ENCODE measurements around the gene CCDC188. TPM values are rescaled to one million over a fixed set of nuclear protein-coding genes. Genes with fewer than 3 reads are reported as not detected.

CCDC188 gene
- total and polyA plus RNA-seq, 9 of the 15 experiments (the other 6 are each of a cell fraction or from before 2014, with no cell fraction given) = not detected

- no peak for DNase-seq (ENCODE audit: extremely low read depth in 1 of 4, low spot score in 3 of 4)
- Histone ChIP-seq H3K79me2 (ENCODE audit: control insufficient read depth, insufficient read depth, low read length) (no peaks in the 10 kb centered on the region), H3K36me3 (ENCODE audit: control insufficient read depth, insufficient read depth, low read length) (no peaks in the 10 kb centered on the region; the same call in 2 of the 3 replicates), H3K4me2 (ENCODE audit: insufficient read depth, low read length) (no peak overlapping the region), H4K20me1 (replicated peaks; ENCODE audit: control insufficient read depth, insufficient read depth, low read length) (peaks cover 21% of the 10 kb centered on the region), H3K4me1 (replicated peaks in 1 of 2; ENCODE audit: control insufficient read depth in 2 of 2, insufficient read depth in 2 of 2, low read length in 2 of 2) (peaks cover 0 to 84% of the 10 kb centered on the region in 2 experiments; a peak in 2 of 5 replicates), H3K9ac (ENCODE audit: insufficient read depth in 1 of 2, low read depth in 2 of 2, low read length in 2 of 2) (no peak overlapping the region), H3K27me3 (ENCODE audit: control insufficient read depth in 2 of 2, insufficient read depth in 2 of 2, low read length in 2 of 2) (peaks cover 4 to 7% of the 10 kb centered on the region in 2 experiments; a peak in 3 of 5 replicates), H3K9me3 (replicated peaks; ENCODE audit: control insufficient read depth, insufficient read depth, low read depth, low read length) (no peaks in the 10 kb centered on the region), H3K27ac (ENCODE audit: extremely low read depth, low read depth, low read length) (no peak overlapping the region), H3K4me3 (no peak overlapping the region), H3K9me1 (ENCODE audit: control insufficient read depth, insufficient read depth, low read length) (no peaks in the 10 kb centered on the region), H2AFZ (ENCODE audit: low read depth, low read length) (no peak overlapping the region)
- WGBS (ENCODE audit: insufficient coverage, low coverage, missing lambda C conversion rate) = 46% methylated on average over 14 of the region's 14 CpGs
- CTCF ChIA-PET (ENCODE audit: low intra/inter-chr PET ratio) = no interaction called here
- POLR2A ChIA-PET = interaction anchor here (0.5 to 1.6 kb wide), 4 partner anchors 9 to 181 kb away, joined by 3 to 6 read pairs (median 3); no protein-coding TSS in a partner anchor
- peak; percentile 26 for FAIRE-seq
- BruUV-seq (replicated peaks) = no TSS peak
- intact Hi-C loops (cut with micrococcal nuclease) = no loop called here
- no peak for ATAC-seq
- in situ Hi-C loops (cut with MboI) = no loop called here
- TF ChIP-seq, protein P1, sequence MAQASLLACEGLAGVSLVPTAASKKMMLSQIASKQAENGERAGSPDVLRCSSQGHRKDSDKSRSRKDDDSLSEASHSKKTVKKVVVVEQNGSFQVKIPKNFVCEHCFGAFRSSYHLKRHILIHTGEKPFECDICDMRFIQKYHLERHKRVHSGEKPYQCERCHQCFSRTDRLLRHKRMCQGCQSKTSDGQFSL (CRISPR knock-in tag; IDR thresholded peaks at IDR 0.05) = peak; percentile 65
- TF ChIP-seq, protein P1 (tag; IDR thresholded peaks at IDR 0.05) = no peak
- no peak for TF ChIP-seq ZBTB40 (IDR thresholded peaks at IDR 0.05)
- TF ChIP-seq ZBTB40 (CRISPR knock-in tag; IDR thresholded peaks at IDR 0.05) = peak; percentile 54; the same call in 1 of the 2 replicates
- peak; percentile 22; the same call in 1 of the 2 replicates for TF ChIP-seq ZBED1 (IDR thresholded peaks at IDR 0.05)
- TF ChIP-seq ZNF551 (CRISPR knock-in tag; IDR thresholded peaks at IDR 0.05) = no peak
- TF ChIP-seq, protein P2, sequence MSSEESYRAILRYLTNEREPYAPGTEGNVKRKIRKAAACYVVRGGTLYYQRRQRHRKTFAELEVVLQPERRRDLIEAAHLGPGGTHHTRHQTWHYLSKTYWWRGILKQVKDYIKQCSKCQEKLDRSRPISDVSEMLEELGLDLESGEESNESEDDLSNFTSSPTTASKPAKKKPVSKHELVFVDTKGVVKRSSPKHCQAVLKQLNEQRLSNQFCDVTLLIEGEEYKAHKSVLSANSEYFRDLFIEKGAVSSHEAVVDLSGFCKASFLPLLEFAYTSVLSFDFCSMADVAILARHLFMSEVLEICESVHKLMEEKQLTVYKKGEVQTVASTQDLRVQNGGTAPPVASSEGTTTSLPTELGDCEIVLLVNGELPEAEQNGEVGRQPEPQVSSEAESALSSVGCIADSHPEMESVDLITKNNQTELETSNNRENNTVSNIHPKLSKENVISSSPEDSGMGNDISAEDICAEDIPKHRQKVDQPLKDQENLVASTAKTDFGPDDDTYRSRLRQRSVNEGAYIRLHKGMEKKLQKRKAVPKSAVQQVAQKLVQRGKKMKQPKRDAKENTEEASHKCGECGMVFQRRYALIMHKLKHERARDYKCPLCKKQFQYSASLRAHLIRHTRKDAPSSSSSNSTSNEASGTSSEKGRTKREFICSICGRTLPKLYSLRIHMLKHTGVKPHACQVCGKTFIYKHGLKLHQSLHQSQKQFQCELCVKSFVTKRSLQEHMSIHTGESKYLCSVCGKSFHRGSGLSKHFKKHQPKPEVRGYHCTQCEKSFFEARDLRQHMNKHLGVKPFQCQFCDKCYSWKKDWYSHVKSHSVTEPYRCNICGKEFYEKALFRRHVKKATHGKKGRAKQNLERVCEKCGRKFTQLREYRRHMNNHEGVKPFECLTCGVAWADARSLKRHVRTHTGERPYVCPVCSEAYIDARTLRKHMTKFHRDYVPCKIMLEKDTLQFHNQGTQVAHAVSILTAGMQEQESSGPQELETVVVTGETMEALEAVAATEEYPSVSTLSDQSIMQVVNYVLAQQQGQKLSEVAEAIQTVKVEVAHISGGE (CRISPR knock-in tag; IDR thresholded peaks at IDR 0.05) = 0 out of 6 replicates have a peak, but pooled peaks of 1 of the 3 experiments have one; percentile 7
These were observed 3.4 kb downstream of the CCDC188 start for GRCh38 chr22:20147237-20147988.
